Smooth muscle cell of the brain vasculature (primary cell): ENCODE data around the gene VTCN1.
"Not testable (repeated sequence)": the region's sequence is repeated elsewhere in the genome, so short reads cannot be mapped to it uniquely, and the experiment has no call there.

Experiments used
- DNase-seq: peaks from one replicate; pipeline ENCODE4 v3.0.0-alpha.2; 2012; ENCODE audit warnings: low read depth, low spot score

Gene VTCN1

GRCh38 chr1:117166076-117166475, 44.7 kb downstream of the VTCN1 start:
- no peak for DNase-seq

GRCh38 chr1:117164209-117164608, 46.5 kb downstream of the VTCN1 start:
- DNase-seq = no peak

- DNase-seq = no peak
Observed at GRCh38 chr1:117162816-117163215, 47.9 kb downstream of the VTCN1 start.

DNA sequence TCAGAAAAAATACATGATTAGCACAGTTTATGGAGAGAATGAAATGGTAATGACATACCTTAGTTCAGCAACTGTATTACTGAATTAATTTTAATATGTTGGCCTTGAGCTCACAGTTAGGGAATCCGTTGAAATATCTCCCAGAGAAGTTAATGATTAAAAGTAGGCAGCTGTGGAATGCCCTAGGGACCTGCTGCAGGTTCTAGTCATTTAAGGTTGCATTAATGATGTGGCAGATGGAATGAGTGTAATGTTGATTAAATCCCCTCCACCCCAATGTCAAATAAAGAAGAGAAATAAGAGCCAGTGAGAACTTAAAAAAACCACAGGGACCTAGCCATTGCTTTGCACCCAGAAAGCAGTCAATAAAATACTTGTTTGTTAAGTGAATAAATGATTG, 48.8 kb downstream of the VTCN1 start:
- no peak for DNase-seq

DNA sequence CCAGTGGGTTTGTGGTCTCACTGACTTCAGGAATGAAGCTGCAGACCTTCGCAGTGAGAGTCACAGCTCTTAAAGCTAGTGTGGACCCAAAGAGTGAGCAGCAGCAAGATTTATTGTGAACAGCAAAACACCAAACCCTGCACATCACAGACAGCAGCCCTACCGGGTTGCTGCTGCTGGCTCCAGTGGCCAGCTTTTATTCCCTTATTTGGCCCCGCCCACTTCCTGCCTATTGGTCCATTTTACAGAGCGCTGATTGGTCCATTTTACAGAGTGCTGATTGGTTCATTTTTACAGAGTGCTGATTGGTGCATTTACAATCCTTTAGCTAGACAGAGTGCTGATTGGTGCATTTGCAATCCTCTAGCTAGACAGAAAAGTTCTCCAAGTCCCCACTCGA, 59.4 kb downstream of the VTCN1 start:
- not testable (repeated sequence) for DNase-seq

DNA sequence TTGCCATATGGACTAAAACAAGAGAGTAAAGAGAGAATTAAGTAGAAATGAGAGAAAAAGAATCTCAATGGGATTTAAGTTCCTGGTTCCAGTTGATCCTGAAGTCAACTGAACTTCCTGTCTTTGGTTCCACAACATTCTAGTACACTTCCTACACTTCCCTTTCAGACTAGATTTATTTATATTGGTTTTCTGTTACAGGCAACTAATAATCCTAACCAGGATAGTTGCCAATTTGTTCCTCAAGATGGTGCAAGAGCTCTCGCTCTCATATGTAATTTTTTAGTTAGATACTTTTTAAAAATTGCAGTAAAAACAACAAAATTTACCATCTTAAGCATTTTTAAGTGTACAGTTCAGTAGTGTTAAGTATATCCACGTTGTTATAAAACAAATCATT, 60.4 kb downstream of the VTCN1 start:
- no peak for DNase-seq

- no peak for DNase-seq
Observed at GRCh38 chr1:117147856-117148588, 62.7 kb downstream of the VTCN1 start.

- DNase-seq = no peak
Observed at GRCh38 chr1:117147341-117147831, 63.3 kb downstream of the VTCN1 start.

DNA sequence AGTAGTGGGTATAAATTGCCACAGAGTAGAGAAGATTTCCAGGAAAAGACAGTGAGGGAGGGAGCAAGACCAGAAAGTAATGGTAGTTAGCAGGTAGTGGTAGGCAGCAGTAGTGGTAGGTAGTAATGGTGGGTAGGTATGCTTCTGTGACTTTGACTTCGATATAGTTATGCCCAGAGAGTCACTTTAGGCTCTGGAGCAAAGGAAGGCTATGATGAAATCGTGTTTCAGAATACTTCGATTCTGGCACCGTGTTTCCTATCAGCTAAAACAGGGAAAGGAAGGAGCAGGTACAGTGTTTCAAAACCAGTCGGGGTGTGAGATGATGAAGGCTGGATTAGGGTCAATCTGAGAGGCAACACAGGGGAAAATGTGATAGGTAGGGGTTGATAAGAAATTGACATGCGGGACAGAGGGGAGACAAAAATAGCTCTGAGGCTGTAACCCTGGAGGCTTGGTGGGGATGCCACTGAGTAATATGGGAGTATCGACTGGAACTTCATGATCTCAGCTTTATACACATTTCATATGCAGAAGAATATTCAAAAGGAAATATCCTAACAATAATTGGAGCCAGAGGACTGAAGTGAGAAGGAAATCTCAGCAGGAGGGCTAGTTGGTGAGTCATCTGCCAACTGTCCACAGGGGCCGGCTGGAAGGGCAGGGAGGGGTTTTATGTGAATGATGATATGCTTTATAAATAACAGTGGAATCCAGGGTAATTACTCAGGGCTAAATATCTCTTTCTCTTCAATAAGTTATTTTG, 64.0 kb downstream of the VTCN1 start:
- DNase-seq = peak; percentile 67

GRCh38 chr1:117146072-117146471, 64.7 kb downstream of the VTCN1 start:
- DNase-seq = no peak

- no peak for DNase-seq
Observed at GRCh38 chr1:117143871-117144270, 66.9 kb downstream of the VTCN1 start.

DNA sequence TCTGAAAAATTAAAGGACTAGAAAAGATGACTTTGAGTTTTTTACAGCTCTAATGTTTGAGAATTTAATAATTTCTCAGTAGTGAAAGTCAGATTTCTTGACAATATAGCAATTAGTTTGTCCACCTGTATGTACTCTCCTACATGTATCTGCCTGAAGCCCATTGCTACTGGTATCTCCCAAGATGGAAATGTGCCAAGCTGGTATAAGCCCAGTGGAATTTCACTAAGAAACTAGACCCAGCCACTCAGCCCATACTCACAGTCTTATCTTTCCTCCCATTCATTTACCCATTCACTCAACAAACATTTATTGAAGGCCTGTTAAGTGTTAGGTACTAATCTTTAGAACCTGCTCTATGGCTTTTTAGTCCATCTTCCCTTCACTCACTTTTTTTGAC, 67.6 kb downstream of the VTCN1 start:
- no peak for DNase-seq

- no peak for DNase-seq
Observed at GRCh38 chr1:117142200-117142599, 68.5 kb downstream of the VTCN1 start.

GRCh38 chr1:117138561-117138960, 72.2 kb downstream of the VTCN1 start:
- DNase-seq = no peak

DNA sequence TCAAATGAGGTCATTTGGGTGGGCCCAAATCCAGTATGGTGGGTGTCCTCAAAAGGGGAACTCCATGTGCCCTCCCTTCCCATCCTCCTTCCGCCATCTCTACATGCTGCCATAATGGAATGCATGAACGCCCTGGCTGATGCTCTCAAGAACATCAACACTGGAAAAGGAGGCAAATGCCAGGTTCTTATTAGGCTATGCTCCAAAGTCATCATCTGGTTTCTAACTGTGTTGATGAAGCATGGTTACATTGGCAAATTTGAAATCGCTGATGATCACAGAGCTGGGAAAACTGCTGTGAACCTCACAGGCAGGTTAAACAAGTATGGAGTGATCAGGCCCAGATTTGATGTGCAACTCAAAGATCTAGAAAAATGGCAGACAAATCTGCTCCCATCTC, 72.6 kb downstream of the VTCN1 start:
- DNase-seq = no peak

- DNase-seq = no peak
Observed at GRCh38 chr1:117137281-117137855, 73.4 kb downstream of the VTCN1 start.

DNA sequence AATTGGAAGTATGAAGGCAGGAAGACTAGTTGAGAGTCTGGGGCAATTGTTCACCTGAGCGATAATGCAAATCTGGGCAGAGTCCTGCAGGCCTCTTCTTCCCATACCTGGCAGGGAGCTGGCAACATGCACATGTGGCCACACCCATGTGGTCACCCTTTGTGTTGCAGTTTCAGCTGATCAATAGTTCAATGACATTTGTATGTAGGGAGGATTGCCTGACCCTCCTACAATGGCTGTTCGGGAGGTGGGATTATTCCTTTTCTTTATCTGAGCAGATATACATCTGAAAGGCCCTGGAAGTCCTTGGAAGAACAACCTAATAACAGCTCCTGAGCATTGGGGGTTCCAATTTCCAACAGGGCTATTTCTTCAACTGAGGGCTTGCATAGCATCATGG, 74.0 kb downstream of the VTCN1 start:
- DNase-seq = no peak

DNA sequence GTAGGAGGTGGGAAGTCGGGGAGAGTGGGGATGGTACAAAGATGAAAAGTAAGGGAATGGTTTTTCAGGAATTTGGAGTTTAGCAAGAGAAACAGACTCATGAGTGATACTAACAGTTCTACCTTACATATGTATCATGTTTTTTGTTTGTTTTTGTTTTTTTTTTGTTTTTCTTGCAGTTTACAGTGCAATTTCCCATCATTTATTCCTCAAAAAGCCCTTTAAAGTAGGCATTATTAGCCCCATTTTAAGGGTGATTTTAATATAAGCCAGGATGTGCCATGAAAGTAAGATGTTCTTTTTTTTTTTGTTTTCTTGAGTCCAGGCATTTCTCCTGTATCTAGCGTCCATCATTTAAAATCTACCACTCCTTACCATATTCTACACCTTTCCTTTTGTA, 75.4 kb downstream of the VTCN1 start:
- no peak for DNase-seq

DNA sequence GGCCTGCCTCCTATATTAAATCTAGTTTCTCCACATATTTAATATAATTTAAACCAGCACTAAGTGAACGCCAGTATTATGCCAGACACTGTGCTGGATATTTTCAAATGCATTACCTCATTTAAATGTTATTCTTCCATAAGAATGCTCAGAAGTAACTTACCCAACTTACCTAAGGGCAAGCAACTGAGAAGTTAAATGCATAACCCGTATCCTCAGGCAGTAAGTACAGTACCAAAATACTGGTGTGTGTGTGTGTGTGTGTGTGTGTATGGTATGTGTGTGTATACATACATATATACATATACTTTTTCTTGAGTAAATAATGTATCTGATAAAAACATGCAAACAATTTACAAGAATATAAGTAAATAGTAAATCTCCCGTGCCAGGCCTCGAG, 80.2 kb downstream of the VTCN1 start:
- DNase-seq = no peak

- DNase-seq = no peak
Observed at GRCh38 chr1:117128323-117129079, 82.2 kb downstream of the VTCN1 start.

- DNase-seq = no peak
Observed at GRCh38 chr1:117127795-117128194, 82.9 kb downstream of the VTCN1 start.

GRCh38 chr1:117124661-117125060, 86.1 kb downstream of the VTCN1 start:
- DNase-seq = no peak
